ENCODE results near the gene KIRREL1. TPM values are rescaled to one million over a fixed set of nuclear protein-coding genes. Genes with fewer than 3 reads are reported as not detected.

Gene KIRREL1
- total RNA-seq, 1 donor, result under 0.01 TPM

GRCh38 chr1:158048371-158049067, 55.1 kb downstream of the KIRREL1 start:
- H3K4me3 ChIP-seq (ENCODE audit: low read length), result no peak overlapping the region

GRCh38 chr1:158049853-158050252, 56.4 kb downstream of the KIRREL1 start:
- Histone ChIP-seq H3K4me3 (ENCODE audit: low read length) (no peak overlapping the region), H3K9me3 (ENCODE audit: low read depth, low read length) (no peaks in the 10 kb centered on the region), H3K4me1 (ENCODE audit: insufficient read depth, low read length) (no peaks in the 10 kb centered on the region), H3K27me3 (ENCODE audit: insufficient read depth, low read length) (peaks cover 2% of the 10 kb centered on the region)

More at GRCh38 chr1:158048371-158049067, 55.1 kb downstream of the KIRREL1 start:
- H3K9me3 ChIP-seq (ENCODE audit: low read depth, low read length), result no peaks in the 10 kb centered on the region
- peaks cover 2% of the 10 kb centered on the region for H3K27me3 ChIP-seq (ENCODE audit: insufficient read depth, low read length)
- H3K4me1 ChIP-seq (ENCODE audit: insufficient read depth, low read length), result no peaks in the 10 kb centered on the region

DNA sequence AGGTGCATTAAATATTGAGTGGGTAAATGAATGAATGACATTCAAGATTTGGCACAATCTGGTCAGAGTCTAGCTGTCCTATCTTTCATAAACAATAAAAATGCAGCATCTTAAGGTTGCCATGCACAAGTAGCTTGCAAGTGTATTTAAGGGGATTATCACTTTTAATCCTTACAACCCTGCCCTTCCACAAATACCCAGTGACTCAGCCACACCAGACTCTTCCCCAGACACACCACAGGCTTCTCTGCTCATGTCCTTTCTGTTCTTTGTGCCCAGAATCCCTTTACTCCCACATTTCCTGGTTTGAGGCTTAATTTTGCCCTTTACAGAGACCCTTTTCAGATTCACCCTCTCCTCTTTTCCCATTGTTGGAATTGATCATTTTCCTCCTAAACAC, 59.8 kb downstream of the KIRREL1 start:
- H3K4me1 ChIP-seq (ENCODE audit: insufficient read depth, low read length), result no peaks in the 10 kb centered on the region
- no peaks in the 10 kb centered on the region for H3K9me3 ChIP-seq (ENCODE audit: low read depth, low read length)
- no peak overlapping the region for H3K4me3 ChIP-seq (ENCODE audit: low read length)
- peaks cover 2% of the 10 kb centered on the region for H3K27me3 ChIP-seq (ENCODE audit: insufficient read depth, low read length)

DNA sequence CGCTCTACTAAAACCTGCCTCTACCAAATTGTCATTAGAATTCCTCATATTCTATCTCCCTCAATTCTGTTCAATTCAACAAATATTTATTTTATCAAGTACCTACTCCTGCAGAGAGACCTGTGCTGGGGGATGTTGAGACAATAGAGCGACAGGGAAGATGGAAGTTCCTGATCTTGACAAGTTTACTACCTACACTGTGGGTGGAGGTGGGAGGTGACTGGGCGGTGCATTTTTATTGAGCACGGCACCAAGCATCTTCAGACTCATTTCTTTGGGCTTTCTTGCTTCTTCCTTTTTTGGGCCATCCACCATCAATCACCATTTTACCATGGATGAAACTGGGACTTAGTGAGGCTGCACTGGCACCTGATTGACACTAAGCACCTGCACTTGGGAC, 61.3 kb downstream of the KIRREL1 start:
- Histone ChIP-seq H3K9me3 (ENCODE audit: low read depth, low read length) (no peaks in the 10 kb centered on the region), H3K4me1 (ENCODE audit: insufficient read depth, low read length) (no peaks in the 10 kb centered on the region), H3K27me3 (ENCODE audit: insufficient read depth, low read length) (peaks cover 2% of the 10 kb centered on the region), H3K4me3 (ENCODE audit: low read length) (no peak overlapping the region)

DNA sequence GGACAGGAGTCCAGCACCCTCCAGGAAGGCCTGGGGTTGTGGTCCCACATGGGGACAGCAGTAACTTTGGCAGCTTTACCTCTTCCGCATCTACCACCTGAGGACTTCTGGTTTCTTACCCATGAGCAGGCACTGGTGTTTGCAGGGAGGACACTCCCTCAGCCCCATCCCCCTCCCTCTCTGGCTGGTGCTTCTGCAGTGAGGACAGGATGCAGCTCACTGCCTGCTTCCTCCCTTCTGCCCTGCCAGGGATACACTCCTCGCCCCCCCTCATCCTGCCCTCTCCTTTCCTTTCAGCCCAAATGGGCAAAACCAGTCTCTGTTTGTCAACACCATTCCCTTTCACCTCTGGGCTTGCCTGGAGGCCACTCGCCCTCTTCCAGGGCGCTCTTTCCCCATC, 62.4 kb downstream of the KIRREL1 start:
- no peaks in the 10 kb centered on the region for H3K4me1 ChIP-seq (ENCODE audit: insufficient read depth, low read length)
- no peaks in the 10 kb centered on the region for H3K27me3 ChIP-seq (ENCODE audit: insufficient read depth, low read length)
- no peak overlapping the region for H3K4me3 ChIP-seq (ENCODE audit: low read length)
- H3K9me3 ChIP-seq (ENCODE audit: low read depth, low read length), result no peaks in the 10 kb centered on the region

DNA sequence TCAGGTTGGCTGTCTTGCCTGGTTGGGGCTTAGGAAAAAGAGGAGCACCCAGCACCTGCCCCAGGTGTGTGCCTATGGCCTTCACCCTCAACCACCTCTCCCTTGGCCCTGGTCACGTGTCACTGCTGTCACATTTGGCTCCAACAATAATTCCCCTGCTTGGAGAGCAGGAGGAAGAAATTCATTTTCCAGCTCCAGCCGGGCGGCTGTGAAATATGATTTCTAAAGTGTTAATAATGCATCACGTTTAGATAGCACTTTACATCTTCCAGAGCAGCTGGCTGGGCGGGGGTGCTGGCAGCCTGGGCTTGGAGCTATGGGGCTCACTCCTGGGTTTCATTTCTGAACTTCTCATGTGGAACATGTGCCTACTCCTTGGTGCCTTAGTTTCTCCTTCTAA, 63.1 kb downstream of the KIRREL1 start:
- H3K4me3 ChIP-seq (ENCODE audit: low read length), result no peak overlapping the region
- H3K4me1 ChIP-seq (ENCODE audit: insufficient read depth, low read length), result no peaks in the 10 kb centered on the region
- H3K27me3 ChIP-seq (ENCODE audit: insufficient read depth, low read length), result no peaks in the 10 kb centered on the region
- H3K9me3 ChIP-seq (ENCODE audit: low read depth, low read length), result no peaks in the 10 kb centered on the region

DNA sequence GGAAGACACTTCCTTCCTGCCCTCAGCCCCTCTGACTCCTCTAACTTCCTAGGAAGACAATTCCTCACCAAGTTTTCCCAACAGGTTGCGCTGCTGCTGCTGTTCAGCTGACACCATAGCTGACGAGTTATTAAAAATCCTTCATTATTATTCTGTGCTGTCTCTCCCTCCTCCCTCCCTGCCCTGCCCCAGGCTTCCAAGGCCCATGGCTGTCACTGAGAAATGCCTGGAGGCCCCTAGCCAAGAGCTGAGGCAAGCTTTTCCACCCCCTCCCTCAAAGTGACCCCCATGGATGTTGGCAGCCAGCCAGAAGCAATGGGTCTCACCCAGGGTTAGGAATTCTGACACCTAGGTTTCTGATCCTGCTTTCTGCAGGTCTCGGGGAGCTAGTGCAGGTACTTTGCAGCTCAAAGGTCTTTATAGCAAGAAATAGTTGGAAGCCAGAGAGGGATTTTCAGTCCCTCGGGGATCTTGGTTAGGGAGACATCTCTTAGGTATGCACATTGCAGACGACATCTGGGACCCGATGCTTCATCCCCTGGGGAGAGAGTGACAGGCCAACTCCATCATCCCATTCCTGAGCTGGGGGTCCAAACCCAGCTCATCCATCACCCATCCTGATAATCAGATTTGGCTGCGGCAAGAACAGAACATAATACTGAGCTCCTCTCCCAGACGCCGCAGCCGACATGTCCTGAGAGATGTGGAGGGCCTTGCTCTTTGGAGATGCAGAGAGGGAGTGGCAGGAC, 65.0 kb downstream of the KIRREL1 start:
- no peak overlapping the region for H3K4me3 ChIP-seq (ENCODE audit: low read length)
- H3K27me3 ChIP-seq (ENCODE audit: insufficient read depth, low read length), result no peaks in the 10 kb centered on the region
- H3K4me1 ChIP-seq (ENCODE audit: insufficient read depth, low read length), result no peaks in the 10 kb centered on the region
- H3K9me3 ChIP-seq (ENCODE audit: low read depth, low read length), result no peaks in the 10 kb centered on the region

DNA sequence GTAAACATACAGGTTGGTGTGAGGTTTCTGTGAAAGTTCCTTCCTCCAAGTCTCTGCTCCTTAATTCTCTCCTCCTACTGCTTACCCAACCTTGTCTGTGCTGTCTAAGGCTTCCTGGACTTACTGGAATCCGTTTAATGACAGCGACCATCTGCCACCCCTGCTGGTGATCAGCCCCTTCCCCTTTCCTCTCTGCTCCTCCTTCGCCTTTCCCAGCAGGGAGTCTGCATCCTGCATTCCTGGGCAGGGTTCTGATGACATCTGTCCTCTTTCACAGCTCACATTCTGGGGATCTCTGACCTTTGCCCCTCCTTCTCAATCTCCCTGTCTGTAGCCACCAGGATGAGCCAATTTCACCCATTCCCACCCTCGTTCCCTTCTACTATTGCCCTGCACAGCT, 66.5 kb downstream of the KIRREL1 start:
- no peak overlapping the region for H3K4me3 ChIP-seq (ENCODE audit: low read length)
- no peaks in the 10 kb centered on the region for H3K9me3 ChIP-seq (ENCODE audit: low read depth, low read length)
- no peaks in the 10 kb centered on the region for H3K4me1 ChIP-seq (ENCODE audit: insufficient read depth, low read length)
- no peaks in the 10 kb centered on the region for H3K27me3 ChIP-seq (ENCODE audit: insufficient read depth, low read length)

DNA sequence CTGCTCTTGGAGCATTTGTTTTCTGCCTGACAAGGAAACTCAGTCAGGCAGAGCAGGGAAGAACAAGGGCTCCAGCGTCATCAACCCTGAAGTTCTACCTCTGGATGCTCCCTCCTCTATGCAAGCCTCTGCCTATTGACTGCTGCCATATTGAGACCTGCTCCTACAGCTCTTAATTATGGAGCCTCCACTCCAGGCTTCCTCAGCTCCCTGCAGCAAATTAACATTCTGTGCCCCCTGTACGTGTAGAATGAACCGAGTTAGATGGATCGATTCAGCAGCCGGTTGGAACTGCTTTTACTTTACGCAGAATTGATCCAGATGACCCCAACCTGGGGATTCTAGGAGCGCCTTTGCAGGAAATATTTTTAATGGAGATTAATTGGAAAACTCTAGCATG, 68.7 kb downstream of the KIRREL1 start:
- Histone ChIP-seq H3K27me3 (ENCODE audit: insufficient read depth, low read length) (no peaks in the 10 kb centered on the region), H3K4me3 (ENCODE audit: low read length) (no peak overlapping the region), H3K9me3 (ENCODE audit: low read depth, low read length) (no peaks in the 10 kb centered on the region), H3K4me1 (ENCODE audit: insufficient read depth, low read length) (no peaks in the 10 kb centered on the region)

- Histone ChIP-seq H3K9me3 (ENCODE audit: low read depth, low read length) (no peaks in the 10 kb centered on the region), H3K4me3 (ENCODE audit: low read length) (no peak overlapping the region), H3K27me3 (ENCODE audit: insufficient read depth, low read length) (no peaks in the 10 kb centered on the region), H3K4me1 (ENCODE audit: insufficient read depth, low read length) (no peaks in the 10 kb centered on the region)
Measured at GRCh38 chr1:158067662-158068061, 74.2 kb downstream of the KIRREL1 start.

DNA sequence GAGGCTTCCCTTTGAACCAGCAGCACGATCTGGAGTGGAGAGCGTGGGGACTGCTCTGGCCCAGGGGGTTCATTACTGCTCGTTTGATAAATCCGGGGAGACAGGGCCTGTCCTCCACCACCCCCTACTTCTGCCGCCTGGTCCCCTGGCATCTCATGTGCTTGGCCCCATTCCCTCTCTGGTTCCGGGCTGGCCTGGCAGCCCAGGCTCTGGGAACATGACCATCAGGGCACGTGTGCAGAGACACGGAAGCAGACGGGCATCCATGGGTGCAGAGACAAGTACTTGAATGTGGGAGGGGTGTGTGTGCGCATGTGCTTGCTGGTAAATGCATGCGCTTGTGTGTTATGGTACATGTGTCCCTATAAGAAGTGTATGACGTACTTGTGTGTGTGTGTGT, 75.5 kb downstream of the KIRREL1 start:
- Histone ChIP-seq H3K4me1 (ENCODE audit: insufficient read depth, low read length) (no peaks in the 10 kb centered on the region), H3K9me3 (ENCODE audit: low read depth, low read length) (no peaks in the 10 kb centered on the region), H3K4me3 (ENCODE audit: low read length) (no peak overlapping the region), H3K27me3 (ENCODE audit: insufficient read depth, low read length) (no peaks in the 10 kb centered on the region)

GRCh38 chr1:158071138-158071537, 77.7 kb downstream of the KIRREL1 start:
- no peak overlapping the region for H3K4me3 ChIP-seq (ENCODE audit: low read length)
- H3K27me3 ChIP-seq (ENCODE audit: insufficient read depth, low read length), result no peaks in the 10 kb centered on the region
- H3K4me1 ChIP-seq (ENCODE audit: insufficient read depth, low read length), result no peaks in the 10 kb centered on the region
- H3K9me3 ChIP-seq (ENCODE audit: low read depth, low read length), result no peaks in the 10 kb centered on the region

- Histone ChIP-seq H3K9me3 (ENCODE audit: low read depth, low read length) (no peaks in the 10 kb centered on the region), H3K4me1 (ENCODE audit: insufficient read depth, low read length) (no peaks in the 10 kb centered on the region), H3K27me3 (ENCODE audit: insufficient read depth, low read length) (no peaks in the 10 kb centered on the region), H3K4me3 (ENCODE audit: low read length) (no peak overlapping the region)
Measured at GRCh38 chr1:158075078-158075477, 81.6 kb downstream of the KIRREL1 start.

- H3K4me1 ChIP-seq (ENCODE audit: insufficient read depth, low read length), result no peaks in the 10 kb centered on the region
- no peaks in the 10 kb centered on the region for H3K9me3 ChIP-seq (ENCODE audit: low read depth, low read length)
- H3K27me3 ChIP-seq (ENCODE audit: insufficient read depth, low read length), result no peaks in the 10 kb centered on the region
- no peak overlapping the region for H3K4me3 ChIP-seq (ENCODE audit: low read length)
Measured at GRCh38 chr1:158076441-158076840, 83.0 kb downstream of the KIRREL1 start.

GRCh38 chr1:158077411-158078256, 84.2 kb downstream of the KIRREL1 start:
- Histone ChIP-seq H3K27me3 (ENCODE audit: insufficient read depth, low read length) (no peaks in the 10 kb centered on the region), H3K4me3 (ENCODE audit: low read length) (no peak overlapping the region), H3K9me3 (ENCODE audit: low read depth, low read length) (no peaks in the 10 kb centered on the region), H3K4me1 (ENCODE audit: insufficient read depth, low read length) (no peaks in the 10 kb centered on the region)

Data from mononuclear cell (primary cell).